NOMO-1 treated with dmso at 0.1 percent for 144 hours (cell line): ENCODE data around the gene CELF4.

Experiments
- DNase-seq: peaks from one replicate; lab custom pipeline; 2025; ENCODE audit not compliant: unreplicated experiment; lab: John Stamatoyannopoulos, UW

CELF4 gene

GRCh38 chr18:37422596-37422995 lies 143.0 kb downstream of the CELF4 start:
- DNase-seq = no peak

GRCh38 chr18:37422116-37422515 lies 143.5 kb downstream of the CELF4 start:
- no peak for DNase-seq

- no peak for DNase-seq
Measured at GRCh38 chr18:37421341-37422077, 144.1 kb downstream of the CELF4 start.

DNA sequence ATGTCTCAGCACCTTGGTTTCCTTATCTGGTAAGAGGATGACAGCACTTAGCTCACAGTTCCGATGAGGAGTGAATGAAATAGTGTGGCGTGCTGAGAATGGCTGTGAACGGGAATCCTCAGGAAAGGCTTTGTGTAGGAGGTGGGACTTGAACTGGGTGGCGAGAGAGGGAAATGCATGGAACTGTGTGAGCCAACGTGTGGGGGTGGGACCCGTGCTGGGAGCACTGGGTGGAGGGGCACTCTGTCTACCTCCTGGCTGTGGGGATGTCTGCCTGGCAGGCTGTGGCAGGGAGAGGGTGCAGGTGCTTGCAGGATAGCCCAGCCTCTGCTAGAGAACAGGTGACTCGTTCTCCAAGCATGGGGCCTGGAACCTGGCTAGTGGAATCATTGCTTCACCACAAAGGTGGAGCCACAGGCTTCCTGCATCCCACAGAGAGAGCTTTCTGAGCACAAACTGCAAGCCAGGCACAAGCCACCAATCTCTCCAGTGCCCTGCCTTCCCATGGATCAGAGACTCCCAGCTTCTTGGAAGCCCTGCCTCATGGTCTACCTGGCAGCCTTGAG lies 145.2 kb downstream of the CELF4 start:
- DNase-seq = no peak

GRCh38 chr18:37419866-37420265 lies 145.7 kb downstream of the CELF4 start:
- no peak for DNase-seq

DNA sequence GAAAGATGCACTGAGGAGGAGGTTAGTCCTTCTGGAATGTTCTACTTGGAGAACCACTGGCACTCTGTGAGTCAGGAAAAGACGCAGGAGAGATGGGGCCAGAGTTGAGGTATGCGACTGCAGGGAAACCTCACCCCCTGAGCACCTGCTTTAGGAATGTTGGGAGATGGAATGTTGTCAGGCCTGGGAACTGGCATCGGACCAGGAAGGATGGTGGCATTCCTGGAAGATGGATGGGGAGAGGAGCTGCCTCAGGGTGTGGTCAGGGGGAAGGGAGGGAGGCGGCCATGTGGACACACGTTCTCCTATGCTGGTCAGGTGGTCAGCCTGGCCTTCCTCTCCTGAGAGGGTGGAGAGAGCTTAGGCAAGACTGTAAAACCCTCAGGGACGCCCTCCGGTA lies 146.3 kb downstream of the CELF4 start:
- no peak for DNase-seq

- no peak for DNase-seq
Measured at GRCh38 chr18:37414816-37415215, 150.8 kb downstream of the CELF4 start.

- no peak for DNase-seq
Measured at GRCh38 chr18:37412829-37413228, 152.8 kb downstream of the CELF4 start.

DNA sequence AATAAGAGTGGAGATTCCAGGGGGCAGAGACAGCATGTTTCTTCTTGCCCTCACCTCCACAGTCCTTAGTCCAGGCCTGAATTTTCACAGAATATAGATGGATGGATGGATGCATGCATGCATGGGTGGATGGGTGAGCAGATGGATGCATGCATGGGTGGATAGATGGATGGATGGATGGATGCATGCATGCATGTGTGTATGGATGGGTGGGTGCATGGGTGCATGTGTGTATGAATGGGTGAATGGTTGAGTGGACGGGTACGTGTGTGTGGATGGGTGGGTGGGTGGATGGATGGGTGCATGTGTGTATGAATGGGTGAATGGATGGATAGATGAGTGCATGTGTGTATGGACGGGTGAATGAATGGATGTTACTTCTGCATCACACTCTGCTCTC lies 153.3 kb downstream of the CELF4 start:
- no peak for DNase-seq

DNA sequence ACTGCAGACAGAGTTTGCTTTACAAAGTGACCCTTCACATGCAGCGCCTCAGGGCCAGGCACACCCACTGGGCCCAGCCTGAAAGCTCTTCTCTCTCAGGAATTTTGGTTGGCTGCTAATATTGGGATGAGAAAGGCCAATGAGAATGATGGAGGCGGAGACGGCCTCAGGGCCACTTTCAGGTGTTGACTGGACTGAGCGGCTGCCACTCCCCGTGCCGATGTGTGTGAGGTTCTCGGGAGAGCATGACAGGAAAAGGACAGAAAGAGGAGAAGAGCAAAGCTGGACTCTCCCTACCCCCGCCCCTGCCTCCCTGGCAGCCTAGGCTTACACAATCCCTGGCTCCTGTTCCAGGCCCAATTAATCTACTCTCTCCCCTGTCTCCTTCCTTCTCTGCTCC lies 155.7 kb downstream of the CELF4 start:
- DNase-seq = no peak

DNA sequence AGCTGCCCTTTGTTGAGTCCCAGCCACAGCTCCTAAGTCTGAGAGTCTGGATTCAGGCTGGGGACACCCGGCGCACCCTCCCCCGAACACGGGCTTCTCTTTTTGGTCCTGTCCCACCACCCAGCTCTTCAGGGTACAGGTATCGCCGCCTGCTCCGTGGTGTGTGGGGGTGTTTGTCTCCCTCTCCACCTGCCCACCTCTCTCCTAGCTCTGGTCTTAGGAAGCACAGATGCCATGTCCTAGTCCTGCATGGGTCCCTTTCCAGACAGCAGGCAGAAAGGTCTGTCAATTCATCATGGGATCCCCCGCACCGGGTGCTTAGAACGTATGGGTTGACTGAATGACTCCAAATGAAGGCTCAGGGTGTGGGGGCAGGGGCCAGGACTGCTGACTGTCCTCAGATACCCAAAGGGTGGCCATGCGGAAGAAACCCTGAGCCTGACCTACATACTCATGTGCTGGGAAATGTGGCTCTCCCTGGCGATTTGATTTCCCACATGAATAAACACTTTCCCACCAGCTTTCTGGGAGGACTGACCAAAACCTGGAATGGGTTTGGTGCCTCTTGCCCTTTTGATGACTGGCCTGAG lies 156.8 kb downstream of the CELF4 start:
- DNase-seq = no peak

- no peak for DNase-seq
Measured at GRCh38 chr18:37407571-37407970, 158.0 kb downstream of the CELF4 start.

GRCh38 chr18:37405772-37406171 lies 159.8 kb downstream of the CELF4 start:
- DNase-seq = no peak

DNA sequence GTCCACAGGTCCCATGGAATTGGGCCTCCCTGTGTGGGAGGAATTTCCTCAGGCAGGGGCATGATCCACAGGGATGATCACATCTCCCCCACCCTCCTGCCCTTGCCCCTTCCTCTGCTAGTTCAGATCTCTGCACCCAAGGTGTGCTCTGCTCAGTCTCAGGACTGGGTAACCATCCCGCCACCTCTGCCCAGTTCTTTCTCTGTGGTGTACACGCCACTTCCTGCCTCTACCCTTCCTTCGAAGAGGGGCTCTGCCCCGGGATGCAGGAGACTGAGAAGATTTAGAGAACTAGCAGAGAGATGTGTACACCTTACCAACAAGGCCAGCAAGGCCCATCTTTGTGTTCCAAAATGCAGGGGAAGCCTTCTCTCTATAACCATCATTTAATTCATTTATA lies 160.4 kb downstream of the CELF4 start:
- no peak for DNase-seq

- no peak for DNase-seq
Measured at GRCh38 chr18:37403788-37404187, 161.8 kb downstream of the CELF4 start.

DNA sequence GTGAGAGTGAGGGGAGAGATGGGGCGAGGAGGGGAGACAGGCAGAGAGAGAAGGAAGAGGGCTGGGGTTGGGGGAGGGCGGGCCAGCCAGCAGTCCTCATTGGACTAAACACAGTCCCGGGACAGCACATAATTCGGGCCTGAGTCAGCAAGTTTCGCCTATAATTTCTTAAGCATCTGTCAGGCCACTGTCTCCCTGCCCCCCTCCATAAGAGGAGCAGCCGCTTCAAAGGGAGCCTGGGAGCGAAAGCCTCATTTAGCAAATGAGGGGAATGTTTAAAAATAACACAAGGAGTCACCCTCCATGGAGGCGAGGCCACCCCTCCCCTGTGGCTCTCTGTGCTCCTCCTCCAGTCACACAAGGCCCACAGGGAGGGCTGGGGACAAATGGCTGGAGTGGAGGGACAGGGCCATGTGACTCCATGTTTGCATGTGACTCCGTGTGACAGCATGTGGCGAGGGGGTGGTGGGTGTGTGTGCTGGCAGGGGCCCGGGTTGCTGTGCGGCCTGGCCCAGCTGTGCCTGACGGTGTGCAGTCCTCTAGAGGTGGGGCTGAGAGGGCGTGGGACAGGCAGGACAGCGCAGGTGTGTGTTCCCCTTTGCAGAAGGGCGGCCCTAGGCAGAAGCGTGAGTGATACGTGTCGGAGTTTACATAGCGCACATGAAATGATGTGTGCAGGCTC lies 162.4 kb downstream of the CELF4 start:
- no peak for DNase-seq

DNA sequence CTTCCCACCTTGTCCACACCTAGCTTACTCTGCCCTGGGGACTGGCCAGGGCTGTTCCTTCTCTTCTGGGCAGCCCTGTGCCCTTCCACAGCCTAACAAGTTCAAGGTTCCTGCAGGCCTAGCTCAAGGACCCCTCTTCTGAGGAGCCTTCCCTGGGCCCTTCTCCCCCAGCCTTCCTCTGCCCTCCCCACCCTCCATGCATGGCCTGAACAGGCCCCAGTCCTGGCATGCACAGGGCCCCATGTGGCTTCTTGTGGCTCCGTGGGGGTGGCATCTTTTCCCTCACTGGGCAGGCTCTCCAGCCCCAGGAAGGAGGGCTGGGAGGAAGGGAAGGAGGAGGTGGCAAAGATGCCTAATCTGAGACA lies 162.9 kb downstream of the CELF4 start:
- no peak for DNase-seq

GRCh38 chr18:37400802-37401201 lies 164.8 kb downstream of the CELF4 start:
- no peak for DNase-seq

DNA sequence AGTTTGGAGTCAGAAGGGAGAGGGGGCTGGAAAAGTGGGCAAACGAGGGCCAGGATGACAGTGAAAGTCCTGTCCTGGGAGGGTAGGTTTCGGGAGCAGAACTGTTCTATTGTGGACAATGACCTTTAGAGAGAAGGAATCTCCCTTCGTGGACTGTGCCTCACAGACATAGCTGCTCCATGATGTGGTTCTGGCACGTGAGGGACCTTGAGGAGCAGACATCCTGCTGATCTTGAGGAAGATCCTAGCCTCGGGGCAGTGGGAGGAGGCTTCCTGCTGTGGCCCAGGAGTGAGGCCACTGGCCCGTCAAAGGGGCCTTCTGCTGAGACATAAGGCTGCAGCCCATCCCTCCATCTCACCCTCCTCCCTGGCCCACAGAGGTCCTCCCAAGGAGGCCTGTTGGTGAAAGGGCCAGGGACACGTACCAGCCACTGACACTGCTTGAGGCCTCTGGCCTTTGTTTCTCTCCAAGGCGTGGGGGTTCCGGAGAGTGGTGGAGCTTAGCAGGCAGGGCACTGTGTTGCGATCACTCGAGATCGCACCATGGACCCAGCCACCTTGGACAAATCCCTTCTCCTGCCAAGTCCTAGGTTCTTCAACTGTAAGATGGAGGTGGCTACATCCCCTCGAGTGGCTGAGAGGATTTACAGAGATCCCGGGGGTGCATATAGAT lies 167.2 kb downstream of the CELF4 start:
- no peak for DNase-seq

DNA sequence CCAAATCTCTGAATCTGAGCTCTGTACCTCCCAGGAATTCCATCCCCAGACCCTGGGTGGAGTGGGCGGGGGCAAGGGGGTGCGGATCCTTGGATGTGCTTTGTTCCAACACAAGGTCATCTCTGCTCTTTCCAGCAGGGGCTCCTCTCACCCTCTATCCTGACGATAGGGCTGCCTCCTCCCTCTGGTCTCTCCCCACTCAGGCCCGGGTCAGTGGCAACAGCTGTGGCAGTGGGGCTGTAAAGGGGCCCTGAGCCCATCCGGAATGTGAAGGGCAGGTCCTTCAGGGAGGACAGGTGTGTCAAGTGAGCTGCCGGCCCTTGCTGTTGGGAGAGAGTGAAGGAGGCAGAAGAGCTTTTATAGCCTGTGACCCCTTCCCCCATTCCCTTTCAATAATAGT lies 167.8 kb downstream of the CELF4 start:
- no peak for DNase-seq

GRCh38 chr18:37396971-37397720 lies 168.5 kb downstream of the CELF4 start:
- no peak for DNase-seq
